GM21529 (cell line): ENCODE data around the gene GJA10.
A peak's percentile ranks its signal among the peaks of the same experiment; 100 is the strongest.
"Not testable (repeated sequence)": the region's sequence is repeated elsewhere in the genome, so short reads cannot be mapped to it uniquely, and the experiment has no call there.

Experiments used
- ATAC-seq: cut with Tn5 transposase; IDR thresholded peaks from one replicate; pipeline ENCODE4 v1.9.1; 2021; ENCODE audit not compliant: unreplicated experiment

GJA10 gene

DNA sequence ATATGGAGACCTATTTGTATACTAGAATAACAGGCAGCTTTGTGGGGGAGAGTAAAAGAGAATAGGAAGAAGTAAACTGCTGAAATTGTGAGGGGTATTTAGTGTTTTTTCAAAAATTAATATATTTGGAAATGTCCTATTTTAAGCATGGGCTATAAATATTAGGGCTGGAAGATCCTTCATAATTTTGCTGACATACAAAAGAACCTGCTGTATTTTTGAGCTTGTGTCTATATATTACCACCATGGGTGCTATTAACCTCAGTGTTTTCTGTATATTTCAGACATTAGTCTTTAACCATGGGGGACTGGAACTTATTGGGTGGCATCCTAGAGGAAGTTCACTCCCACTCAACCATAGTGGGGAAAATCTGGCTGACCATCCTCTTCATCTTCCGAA is at the start of gene GJA10:
GJA10 (plus strand) TSS at position 301 of the 400 bp plus-strand sequence; CDS start at position 301, 0 bp downstream.
- ATAC-seq = no peak

GRCh38 chr6:89847513-89847912 is 46.8 kb upstream of the GJA10 start:
- not testable (repeated sequence) for ATAC-seq

DNA sequence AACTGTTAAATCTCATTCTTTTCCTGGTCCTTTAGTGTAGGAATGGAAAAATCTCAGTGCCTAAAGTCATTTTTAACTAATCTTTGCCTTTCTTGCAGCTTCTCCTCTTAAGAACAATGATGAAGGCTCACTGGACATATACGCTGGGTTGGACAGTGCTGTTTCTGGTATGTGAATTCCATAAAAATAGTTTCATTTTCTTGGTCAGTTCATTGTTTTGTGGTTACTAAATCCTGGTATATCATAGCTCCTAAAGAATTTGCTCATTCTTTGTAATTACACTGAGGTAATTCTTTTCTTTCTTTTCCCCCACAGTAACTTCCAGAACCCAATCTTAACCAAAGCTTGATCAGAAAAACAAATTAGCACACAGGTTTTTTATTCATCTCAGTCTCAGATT is 41.2 kb upstream of the GJA10 start:
- no peak for ATAC-seq

DNA sequence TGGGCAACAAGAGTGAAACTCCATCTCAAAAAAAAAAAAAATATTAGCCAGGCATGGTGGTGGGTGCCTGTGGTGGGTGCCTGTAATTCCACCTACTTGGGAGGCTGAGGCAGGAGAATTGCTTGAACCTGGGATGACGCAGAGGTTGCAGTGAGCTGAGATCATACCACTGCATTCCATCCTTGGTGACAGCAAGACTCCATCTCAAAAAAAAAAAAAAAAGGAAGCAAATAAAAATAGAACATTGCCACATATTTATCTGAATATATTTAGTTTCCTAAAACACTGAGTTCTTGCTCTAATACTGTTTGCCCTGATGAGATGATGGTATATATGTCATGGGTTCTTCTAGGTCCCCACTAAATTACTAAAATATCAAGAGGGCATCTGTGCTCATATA is 36.2 kb upstream of the GJA10 start:
- no peak for ATAC-seq

DNA sequence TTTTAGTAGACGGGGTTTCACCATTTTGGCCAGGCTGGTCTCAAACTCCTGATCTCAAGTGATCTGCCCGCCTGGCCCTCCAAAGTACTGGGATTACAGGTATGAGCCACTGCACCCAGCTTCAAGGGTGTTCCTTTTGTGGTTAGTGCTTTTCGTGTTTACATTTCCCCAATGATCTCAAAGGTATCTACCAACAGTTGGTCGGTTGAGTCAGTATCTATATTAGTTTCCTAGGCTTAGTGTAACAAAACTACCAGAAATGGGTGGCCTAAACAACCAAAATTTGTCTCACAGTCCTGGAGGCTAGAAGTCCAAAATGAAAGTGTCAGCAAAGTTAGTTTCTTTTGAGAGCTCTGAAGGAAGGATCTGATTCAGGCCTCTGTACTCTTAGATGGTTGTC is 34.5 kb upstream of the GJA10 start:
- peak; percentile 65 for ATAC-seq

DNA sequence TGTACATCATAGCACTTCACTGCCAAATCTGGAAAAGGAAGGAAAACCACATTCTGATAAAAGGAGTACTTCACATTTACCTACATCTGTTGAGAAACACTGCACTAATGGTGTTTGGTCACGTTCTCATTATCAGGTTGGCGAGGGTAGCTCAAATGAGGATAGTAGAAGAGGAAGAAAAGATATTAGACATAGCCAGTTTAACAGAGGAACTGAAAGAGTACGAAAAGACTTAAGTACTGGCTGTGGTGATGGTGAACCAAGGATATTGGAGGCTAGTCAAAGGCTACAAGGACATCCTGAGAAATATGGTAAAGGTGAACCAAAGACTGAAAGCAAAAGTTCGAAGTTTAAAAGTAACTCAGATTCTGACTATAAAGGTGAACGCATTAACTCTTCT is 32.0 kb upstream of the GJA10 start:
- ATAC-seq = peak; percentile 74

GRCh38 chr6:89862698-89863097 is 31.6 kb upstream of the GJA10 start:
- peak; percentile 2 for ATAC-seq

DNA sequence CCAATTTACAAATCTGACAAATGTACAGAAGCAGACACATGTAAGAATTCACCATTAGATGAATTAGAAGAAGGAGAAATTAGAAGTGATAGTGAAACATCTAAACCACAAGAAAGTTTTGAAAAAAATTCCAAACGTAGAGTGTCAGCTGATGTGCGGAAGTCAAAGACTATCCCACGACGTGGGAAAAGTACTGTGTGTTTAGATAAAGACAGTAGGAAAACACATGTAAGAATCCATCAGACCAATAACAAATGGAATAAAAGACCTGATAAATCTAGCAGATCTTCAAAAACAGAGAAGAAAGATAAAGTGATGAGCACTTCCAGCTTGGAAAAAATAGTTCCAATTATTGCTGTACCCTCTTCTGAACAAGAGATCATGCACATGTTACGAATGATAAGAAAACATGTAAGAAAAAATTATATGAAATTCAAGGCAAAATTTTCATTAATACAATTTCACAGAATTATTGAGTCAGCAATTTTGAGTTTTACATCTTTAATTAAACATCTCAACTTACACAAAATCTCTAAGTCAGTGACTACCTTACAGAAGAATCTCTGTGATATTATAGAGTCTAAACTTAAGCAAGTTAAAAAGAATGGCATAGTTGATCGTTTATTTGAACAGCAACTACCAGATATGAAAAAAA is 28.1 kb upstream of the GJA10 start:
- no peak for ATAC-seq

DNA sequence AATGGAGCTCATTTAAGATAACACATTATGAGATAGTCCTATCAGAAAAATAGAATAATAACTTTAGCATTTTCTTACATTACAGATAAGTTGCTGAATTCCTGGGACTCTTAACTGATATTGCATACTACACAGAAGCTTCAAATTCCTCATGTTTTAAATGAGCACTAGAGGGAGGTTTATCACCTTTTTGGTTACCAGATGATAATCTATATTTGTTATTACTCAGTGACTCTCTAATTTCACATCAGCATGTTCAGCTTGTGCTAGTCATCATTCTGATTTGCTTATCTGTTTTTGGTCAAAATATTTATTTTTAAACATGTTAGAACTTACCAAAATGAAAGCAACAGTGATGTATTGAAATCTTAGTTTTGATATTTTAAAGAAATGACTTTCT is 20.5 kb upstream of the GJA10 start:
- ATAC-seq = no peak

DNA sequence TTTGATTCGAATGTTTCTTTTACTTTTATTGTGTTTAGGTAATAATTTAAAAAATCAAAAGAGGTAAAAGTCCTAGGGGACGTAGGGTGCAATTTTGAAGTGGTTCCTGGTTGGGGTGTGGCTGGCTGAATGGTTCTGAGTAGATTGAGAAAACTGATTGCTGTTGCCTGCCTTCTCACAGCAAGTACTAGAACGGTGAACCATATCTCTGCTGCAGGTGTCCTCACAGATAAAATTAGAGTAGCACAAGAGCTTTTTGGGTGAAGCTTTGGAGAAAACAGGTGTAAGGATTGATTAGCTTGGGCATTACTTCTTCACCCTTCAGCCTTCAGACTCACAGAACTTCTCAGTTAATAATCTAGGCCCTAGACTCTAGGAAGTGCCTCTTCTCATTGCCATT is 19.8 kb upstream of the GJA10 start:
- ATAC-seq = no peak

GRCh38 chr6:89886378-89887120 is 7.7 kb upstream of the GJA10 start:
- no peak for ATAC-seq

- ATAC-seq = no peak
Observed at GRCh38 chr6:89887452-89888137, 6.7 kb upstream of the GJA10 start.

DNA sequence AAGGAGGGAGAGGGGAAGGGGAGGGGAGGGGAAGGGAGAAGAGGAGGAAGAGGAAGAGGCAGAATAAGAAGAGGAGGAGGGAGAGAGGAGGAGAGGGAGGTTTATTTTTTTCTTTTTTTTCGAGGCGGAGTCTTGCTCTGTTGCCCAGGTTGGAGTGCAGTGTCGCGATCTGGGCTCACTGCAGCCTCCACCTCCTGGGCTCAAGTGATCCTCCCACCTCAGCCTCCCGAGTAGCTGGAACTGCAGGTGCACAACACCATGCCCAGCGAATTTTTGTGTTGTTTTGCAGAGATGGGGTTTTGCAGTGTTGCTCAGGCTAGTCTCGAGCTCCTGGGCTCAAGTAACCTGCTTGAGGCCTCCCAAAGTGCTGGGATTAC is 6.1 kb upstream of the GJA10 start:
- ATAC-seq = no peak

DNA sequence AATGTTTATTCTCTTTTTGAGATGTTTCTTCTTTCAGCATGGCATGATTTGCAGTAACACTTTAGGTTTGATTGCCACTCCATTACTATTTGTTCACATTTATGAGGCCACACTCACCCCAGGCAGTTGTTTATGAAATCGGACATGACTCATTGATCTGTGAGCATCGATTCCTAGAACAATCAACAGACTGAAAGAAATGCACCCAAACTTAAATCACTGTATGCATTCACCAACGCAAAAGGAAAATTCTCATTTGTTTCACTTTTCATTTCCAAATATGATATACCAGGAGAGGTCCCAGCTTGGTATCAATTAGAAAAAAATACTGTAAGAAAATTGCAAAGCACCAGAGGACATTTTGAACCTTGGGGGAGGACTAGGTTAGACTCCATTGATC is 5.4 kb upstream of the GJA10 start:
- ATAC-seq = no peak

DNA sequence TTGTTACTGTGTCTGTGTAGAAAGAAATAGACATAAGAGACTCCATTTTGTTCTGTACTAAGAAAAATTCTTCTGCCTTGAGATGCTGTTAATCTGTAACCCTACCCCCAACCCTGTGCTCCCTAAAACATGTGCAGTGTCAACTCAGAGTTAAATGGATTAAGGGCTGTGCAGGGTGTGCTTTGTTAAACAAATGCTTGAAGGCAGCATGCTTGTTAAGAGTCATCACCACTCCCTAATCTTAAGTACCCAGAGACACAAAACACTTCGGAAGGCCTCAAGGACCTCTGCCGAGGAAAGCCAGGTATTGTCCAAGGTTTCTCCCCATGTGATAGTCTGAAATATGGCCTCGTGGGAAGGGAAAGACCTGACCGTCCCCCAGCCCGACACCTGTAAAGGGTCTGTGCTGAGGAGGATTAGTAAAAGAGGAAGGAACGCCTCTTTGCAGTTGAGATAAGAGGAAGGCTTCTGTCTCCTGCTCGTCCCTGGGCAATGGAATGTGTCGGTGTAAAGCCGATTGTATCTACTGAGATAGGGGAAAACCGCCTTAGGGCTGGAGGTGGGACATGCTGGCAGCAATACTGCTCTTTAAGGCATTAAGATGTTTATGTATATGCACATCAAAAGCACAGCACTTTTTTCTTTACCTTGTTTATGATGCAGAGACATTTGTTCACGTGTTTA is 3.3 kb upstream of the GJA10 start:
- ATAC-seq = not testable (repeated sequence)

DNA sequence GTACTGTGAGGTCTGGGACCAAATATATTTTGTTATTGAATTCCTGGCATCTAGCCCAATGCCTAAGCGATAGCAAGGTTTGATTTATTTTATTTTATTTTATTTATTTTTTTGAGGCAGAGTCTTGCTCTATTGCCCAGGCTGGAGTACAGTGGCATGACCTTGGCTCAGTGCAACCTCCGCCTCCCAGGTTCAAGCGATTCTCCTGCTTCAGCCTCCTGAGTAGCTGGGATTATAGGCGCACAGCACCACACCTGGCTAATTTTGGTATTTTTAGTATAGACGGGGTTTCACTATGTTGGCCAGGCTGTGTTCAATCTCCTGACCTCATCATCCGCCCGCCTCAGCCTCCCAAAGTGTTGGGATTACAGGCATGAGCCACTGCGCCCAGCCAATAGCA is 1.7 kb upstream of the GJA10 start:
- ATAC-seq = not testable (repeated sequence)

- ATAC-seq = no peak
Observed at GRCh38 chr6:89895276-89895874, 1.1 kb downstream of the GJA10 start.

- ATAC-seq = not testable (repeated sequence)
Observed at GRCh38 chr6:89910001-89910901, 16.0 kb downstream of the GJA10 start.

DNA sequence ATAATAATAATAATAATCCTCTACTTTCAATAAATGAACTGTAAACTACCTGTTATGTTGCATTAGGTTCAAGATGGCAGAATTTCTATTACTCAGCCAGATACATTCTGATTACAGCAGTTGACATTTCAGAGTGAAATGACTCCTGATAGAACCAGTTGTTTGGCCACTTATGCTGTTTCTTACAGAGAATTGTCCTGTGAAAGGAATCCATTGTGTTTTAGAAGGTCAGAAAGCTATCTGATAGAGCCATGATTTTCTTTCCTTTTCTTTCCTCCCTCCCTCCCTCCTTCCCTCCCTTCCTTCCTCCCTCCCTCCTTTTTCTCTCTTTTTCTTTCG is 16.6 kb downstream of the GJA10 start:
- no peak for ATAC-seq
